ENCODE measurements around the gene TNS1. TPM values are rescaled to one million over a fixed set of nuclear protein-coding genes. Genes with fewer than 3 reads are reported as not detected.

Gene TNS1
- polyA plus RNA-seq, 3 donors: 0.26 to 1.6 (median 1.5) TPM

DNA sequence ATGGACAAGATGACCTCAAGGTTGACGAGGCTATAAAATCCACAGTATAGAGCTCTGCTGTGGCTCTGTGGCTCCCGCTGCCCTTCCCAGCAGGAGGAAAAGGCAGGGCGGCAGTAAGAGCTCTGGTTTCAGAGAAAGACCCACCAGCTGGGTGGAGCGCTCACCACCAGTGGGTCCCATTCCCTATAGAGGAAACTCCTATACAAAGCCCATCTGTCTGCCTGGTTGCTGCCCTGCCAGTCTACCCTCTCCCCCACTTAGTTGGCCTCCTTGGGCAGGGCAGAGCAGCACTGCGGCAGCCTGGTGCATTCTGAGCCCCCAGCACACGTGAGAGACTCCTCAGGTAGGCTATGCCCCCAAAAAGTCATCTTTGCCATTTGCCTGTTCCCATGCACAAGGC is 26.5 kb downstream of the TNS1 start:
- no peak overlapping the region for H3K27ac ChIP-seq (ENCODE audit: low read depth in 1 of 2, low read length in 2 of 2)
- no peaks in the 10 kb centered on the region for H3K36me3 ChIP-seq (replicated peaks in 1 of 2; ENCODE audit: control insufficient read depth in 1 of 2, insufficient read depth in 2 of 2, low read length in 2 of 2)
- no peak overlapping the region for H2AFZ ChIP-seq (ENCODE audit: insufficient read depth, low read depth, low read length, poor library complexity, severe bottlenecking)
- TF ChIP-seq, protein P1, sequence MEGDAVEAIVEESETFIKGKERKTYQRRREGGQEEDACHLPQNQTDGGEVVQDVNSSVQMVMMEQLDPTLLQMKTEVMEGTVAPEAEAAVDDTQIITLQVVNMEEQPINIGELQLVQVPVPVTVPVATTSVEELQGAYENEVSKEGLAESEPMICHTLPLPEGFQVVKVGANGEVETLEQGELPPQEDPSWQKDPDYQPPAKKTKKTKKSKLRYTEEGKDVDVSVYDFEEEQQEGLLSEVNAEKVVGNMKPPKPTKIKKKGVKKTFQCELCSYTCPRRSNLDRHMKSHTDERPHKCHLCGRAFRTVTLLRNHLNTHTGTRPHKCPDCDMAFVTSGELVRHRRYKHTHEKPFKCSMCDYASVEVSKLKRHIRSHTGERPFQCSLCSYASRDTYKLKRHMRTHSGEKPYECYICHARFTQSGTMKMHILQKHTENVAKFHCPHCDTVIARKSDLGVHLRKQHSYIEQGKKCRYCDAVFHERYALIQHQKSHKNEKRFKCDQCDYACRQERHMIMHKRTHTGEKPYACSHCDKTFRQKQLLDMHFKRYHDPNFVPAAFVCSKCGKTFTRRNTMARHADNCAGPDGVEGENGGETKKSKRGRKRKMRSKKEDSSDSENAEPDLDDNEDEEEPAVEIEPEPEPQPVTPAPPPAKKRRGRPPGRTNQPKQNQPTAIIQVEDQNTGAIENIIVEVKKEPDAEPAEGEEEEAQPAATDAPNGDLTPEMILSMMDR (IDR thresholded peaks at IDR 0.05): no peak
- intact Hi-C loops (cut with micrococcal nuclease): no loop called here
- no peaks in the 10 kb centered on the region for H4K20me1 ChIP-seq (ENCODE audit: insufficient read depth, low read length)
- DNase-seq: no peak
- H3K4me1 Mint-ChIP-seq: no peaks in the 10 kb centered on the region
- no peak overlapping the region for H3K27ac Mint-ChIP-seq
- H3K4me3 Mint-ChIP-seq: no peak overlapping the region
- H3K27me3 ChIP-seq (ENCODE audit: control insufficient read depth in 2 of 2, insufficient read depth in 2 of 2, low read length in 2 of 2): no peaks in the 10 kb centered on the region
- H3K9me3 ChIP-seq (replicated peaks in 1 of 2; ENCODE audit: control insufficient read depth in 1 of 2, insufficient read depth in 1 of 2, low read length in 2 of 2): no peaks in the 10 kb centered on the region
- no peak overlapping the region for H3K9ac ChIP-seq (ENCODE audit: insufficient read depth, low read length, poor library complexity, severe bottlenecking)
- no peaks in the 10 kb centered on the region for H3K36me3 Mint-ChIP-seq
- H3K9me3 Mint-ChIP-seq: peaks cover 0 to 1% (median 0%) of the 10 kb centered on the region in 7 donors
- no peak overlapping the region for H3K4me3 ChIP-seq (replicated peaks in 1 of 3; ENCODE audit: low read depth in 2 of 3, low read length in 3 of 3)
- H3K4me2 ChIP-seq (replicated peaks; ENCODE audit: extremely low read depth, low read length, poor library complexity, severe bottlenecking): no peak overlapping the region
- H3K79me2 ChIP-seq (ENCODE audit: insufficient read depth, low read length): no peaks in the 10 kb centered on the region
- H3K27me3 Mint-ChIP-seq (ENCODE audit: low read depth in 3 of 3): peaks cover 0 to 6% (median 5%) of the 10 kb centered on the region in 3 donors
- no peaks in the 10 kb centered on the region for H3K4me1 ChIP-seq (ENCODE audit: control insufficient read depth in 1 of 2, insufficient read depth in 2 of 2, low read length in 2 of 2)
- 97% methylated on average over 5 of the region's 6 CpGs for WGBS (ENCODE audit: insufficient coverage)

DNA sequence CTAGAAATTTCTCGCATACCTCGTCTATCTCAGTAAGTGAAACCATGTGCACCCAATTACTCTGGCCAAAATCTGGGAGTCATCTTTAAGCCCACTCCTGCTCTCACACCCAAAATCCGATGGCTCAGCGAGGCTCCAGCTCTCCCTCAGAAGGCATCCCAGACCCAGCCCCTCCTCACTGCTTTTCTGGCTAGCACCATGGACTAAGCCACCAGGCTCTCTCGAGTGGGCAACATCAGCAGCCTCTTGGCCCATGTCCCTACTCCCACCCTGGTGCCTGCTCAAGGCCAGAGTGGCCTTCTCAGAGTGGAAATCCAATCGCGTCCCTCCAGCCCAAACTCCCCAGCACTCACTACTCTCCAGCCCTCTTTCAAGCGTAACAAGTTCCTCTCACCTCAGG is 27.2 kb downstream of the TNS1 start:
- WGBS (ENCODE audit: insufficient coverage): over 99% methylated on average over 8 of the region's 8 CpGs
- no peaks in the 10 kb centered on the region for H3K36me3 Mint-ChIP-seq
- intact Hi-C loops (cut with micrococcal nuclease): no loop called here

More for the DNA sequence above, 27.2 kb downstream of the TNS1 start:
- H3K27me3 Mint-ChIP-seq (ENCODE audit: low read depth in 3 of 3): peaks cover 0 to 5% (median 3%) of the 10 kb centered on the region in 3 donors
- no peak for DNase-seq
- H2AFZ ChIP-seq (ENCODE audit: insufficient read depth, low read depth, low read length, poor library complexity, severe bottlenecking): no peak overlapping the region
- TF ChIP-seq, protein P1 (IDR thresholded peaks at IDR 0.05): no peak
- H3K4me3 ChIP-seq (replicated peaks in 1 of 3; ENCODE audit: low read depth in 2 of 3, low read length in 3 of 3): no peak overlapping the region
- H3K4me1 ChIP-seq (ENCODE audit: control insufficient read depth in 1 of 2, insufficient read depth in 2 of 2, low read length in 2 of 2): no peaks in the 10 kb centered on the region
- no peak overlapping the region for H3K27ac Mint-ChIP-seq
- H3K79me2 ChIP-seq (ENCODE audit: insufficient read depth, low read length): no peaks in the 10 kb centered on the region
- peaks cover 0 to 1% (median 0%) of the 10 kb centered on the region in 7 donors for H3K9me3 Mint-ChIP-seq
- H3K36me3 ChIP-seq (replicated peaks in 1 of 2; ENCODE audit: control insufficient read depth in 1 of 2, insufficient read depth in 2 of 2, low read length in 2 of 2): no peaks in the 10 kb centered on the region
- H3K4me1 Mint-ChIP-seq: no peaks in the 10 kb centered on the region
- no peak overlapping the region for H3K9ac ChIP-seq (ENCODE audit: insufficient read depth, low read length, poor library complexity, severe bottlenecking)
- H4K20me1 ChIP-seq (ENCODE audit: insufficient read depth, low read length): no peaks in the 10 kb centered on the region
- H3K4me3 Mint-ChIP-seq: no peak overlapping the region
- no peaks in the 10 kb centered on the region for H3K27me3 ChIP-seq (ENCODE audit: control insufficient read depth in 2 of 2, insufficient read depth in 2 of 2, low read length in 2 of 2)
- no peak overlapping the region for H3K4me2 ChIP-seq (replicated peaks; ENCODE audit: extremely low read depth, low read length, poor library complexity, severe bottlenecking)
- H3K27ac ChIP-seq (ENCODE audit: low read depth in 1 of 2, low read length in 2 of 2): no peak overlapping the region
- H3K9me3 ChIP-seq (replicated peaks in 1 of 2; ENCODE audit: control insufficient read depth in 1 of 2, insufficient read depth in 1 of 2, low read length in 2 of 2): no peaks in the 10 kb centered on the region

All from CD14-positive monocyte (primary cell).